H1 (cell line): Measurements from ENCODE around the gene RAB25. TPM values are rescaled to one million over a fixed set of nuclear protein-coding genes. Genes with fewer than 3 reads are reported as not detected.
A peak's percentile ranks its signal among the peaks of the same experiment; 100 is the strongest.

Source experiments
- CTBP2 ChIP-seq: IDR thresholded peaks from 2 replicates; pipeline ENCODE4 v1.7.0; 2011; ENCODE audit warnings: borderline replicate concordance, mild to moderate bottlenecking, moderate library complexity, mixed read lengths, low read length; ENCODE audit not compliant: insufficient read depth, insufficient read length
- RAD21 ChIP-seq, 2 experiments: IDR thresholded peaks in 1 of 2; conservative IDR thresholded peaks in 1 of 2; 2 replicates each; pipeline ENCODE4 v1.6.1; 2011; ENCODE audit warnings: low read depth in 2 of 2, low read length in 2 of 2, improper control_type of control experiment in 1 of 2, inconsistent platforms in 1 of 2, mild to moderate bottlenecking in 1 of 2, moderate library complexity in 1 of 2
- SP1 ChIP-seq: IDR thresholded peaks from 2 replicates; pipeline ENCODE4 v1.6.1; 2011; ENCODE audit warnings: low read depth, low read length
- polyA plus RNA-seq, 7 experiments: library from polyadenylated mRNA; depleted of rRNA in 3 of 7; stranded (reverse) in 5 of 7; unstranded in 2 of 7; fragments of >200 nt in 5 of 7; fragments of 200-250 nt in 2 of 7; gene quantifications; 1 replicate in 5 of 7; 2 replicates in 1 of 7; 4 replicates in 1 of 7; pipeline versions ENCODE4 v1.2.1 to v1.2.3, GENCODE V29; 2011 to 2013; ENCODE audit warnings: missing spikeins in 2 of 7, mixed read lengths in 2 of 7
- total RNA-seq: library from RNA; stranded (reverse); fragmentation: NEBNext Ultra II Directional; extraction: Animal tissue kit (Norgen Biotek cat#: 25700); gene quantifications from 2 replicates; pipeline ENCODE4 v1.2.1, GENCODE V29; 2021
- TF ChIP-seq, protein P1 (sequence below): fragments of 300-600 bp; sonication (generic); IDR thresholded peaks from 2 replicates; pipeline ENCODE4 v1.7.1; 2012; ENCODE audit warnings: low read length, moderate library complexity, mild to moderate bottlenecking, inconsistent platforms; ENCODE audit not compliant: insufficient replicate concordance

Gene RAB25
- total and polyA plus RNA-seq, 2 of the 8 experiments (the other 6 are each of a cell fraction or from before 2014, with no cell fraction given): 34.8 to 98.2 TPM

DNA sequence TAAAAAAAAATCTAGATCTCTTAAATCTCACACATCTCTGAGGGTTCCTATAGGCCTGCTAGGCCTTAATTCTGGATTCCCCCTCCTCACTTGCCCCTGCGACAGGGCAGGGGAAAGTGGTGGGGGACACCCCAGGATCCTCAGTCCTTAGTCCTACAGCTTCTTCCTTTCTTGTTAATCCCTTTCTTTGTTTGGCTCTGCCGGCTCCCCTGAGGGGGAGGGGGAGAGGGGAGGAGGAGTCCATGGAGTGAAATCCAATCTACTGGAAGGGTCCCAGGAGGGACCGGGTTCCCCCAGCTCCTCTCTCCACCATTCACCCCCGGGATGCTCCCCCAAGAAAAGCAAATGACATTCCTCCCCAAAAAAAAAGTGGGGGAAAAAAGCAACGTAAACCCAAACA lies 12.8 kb downstream of the RAB25 start (continued):
- TF ChIP-seq, protein P1, sequence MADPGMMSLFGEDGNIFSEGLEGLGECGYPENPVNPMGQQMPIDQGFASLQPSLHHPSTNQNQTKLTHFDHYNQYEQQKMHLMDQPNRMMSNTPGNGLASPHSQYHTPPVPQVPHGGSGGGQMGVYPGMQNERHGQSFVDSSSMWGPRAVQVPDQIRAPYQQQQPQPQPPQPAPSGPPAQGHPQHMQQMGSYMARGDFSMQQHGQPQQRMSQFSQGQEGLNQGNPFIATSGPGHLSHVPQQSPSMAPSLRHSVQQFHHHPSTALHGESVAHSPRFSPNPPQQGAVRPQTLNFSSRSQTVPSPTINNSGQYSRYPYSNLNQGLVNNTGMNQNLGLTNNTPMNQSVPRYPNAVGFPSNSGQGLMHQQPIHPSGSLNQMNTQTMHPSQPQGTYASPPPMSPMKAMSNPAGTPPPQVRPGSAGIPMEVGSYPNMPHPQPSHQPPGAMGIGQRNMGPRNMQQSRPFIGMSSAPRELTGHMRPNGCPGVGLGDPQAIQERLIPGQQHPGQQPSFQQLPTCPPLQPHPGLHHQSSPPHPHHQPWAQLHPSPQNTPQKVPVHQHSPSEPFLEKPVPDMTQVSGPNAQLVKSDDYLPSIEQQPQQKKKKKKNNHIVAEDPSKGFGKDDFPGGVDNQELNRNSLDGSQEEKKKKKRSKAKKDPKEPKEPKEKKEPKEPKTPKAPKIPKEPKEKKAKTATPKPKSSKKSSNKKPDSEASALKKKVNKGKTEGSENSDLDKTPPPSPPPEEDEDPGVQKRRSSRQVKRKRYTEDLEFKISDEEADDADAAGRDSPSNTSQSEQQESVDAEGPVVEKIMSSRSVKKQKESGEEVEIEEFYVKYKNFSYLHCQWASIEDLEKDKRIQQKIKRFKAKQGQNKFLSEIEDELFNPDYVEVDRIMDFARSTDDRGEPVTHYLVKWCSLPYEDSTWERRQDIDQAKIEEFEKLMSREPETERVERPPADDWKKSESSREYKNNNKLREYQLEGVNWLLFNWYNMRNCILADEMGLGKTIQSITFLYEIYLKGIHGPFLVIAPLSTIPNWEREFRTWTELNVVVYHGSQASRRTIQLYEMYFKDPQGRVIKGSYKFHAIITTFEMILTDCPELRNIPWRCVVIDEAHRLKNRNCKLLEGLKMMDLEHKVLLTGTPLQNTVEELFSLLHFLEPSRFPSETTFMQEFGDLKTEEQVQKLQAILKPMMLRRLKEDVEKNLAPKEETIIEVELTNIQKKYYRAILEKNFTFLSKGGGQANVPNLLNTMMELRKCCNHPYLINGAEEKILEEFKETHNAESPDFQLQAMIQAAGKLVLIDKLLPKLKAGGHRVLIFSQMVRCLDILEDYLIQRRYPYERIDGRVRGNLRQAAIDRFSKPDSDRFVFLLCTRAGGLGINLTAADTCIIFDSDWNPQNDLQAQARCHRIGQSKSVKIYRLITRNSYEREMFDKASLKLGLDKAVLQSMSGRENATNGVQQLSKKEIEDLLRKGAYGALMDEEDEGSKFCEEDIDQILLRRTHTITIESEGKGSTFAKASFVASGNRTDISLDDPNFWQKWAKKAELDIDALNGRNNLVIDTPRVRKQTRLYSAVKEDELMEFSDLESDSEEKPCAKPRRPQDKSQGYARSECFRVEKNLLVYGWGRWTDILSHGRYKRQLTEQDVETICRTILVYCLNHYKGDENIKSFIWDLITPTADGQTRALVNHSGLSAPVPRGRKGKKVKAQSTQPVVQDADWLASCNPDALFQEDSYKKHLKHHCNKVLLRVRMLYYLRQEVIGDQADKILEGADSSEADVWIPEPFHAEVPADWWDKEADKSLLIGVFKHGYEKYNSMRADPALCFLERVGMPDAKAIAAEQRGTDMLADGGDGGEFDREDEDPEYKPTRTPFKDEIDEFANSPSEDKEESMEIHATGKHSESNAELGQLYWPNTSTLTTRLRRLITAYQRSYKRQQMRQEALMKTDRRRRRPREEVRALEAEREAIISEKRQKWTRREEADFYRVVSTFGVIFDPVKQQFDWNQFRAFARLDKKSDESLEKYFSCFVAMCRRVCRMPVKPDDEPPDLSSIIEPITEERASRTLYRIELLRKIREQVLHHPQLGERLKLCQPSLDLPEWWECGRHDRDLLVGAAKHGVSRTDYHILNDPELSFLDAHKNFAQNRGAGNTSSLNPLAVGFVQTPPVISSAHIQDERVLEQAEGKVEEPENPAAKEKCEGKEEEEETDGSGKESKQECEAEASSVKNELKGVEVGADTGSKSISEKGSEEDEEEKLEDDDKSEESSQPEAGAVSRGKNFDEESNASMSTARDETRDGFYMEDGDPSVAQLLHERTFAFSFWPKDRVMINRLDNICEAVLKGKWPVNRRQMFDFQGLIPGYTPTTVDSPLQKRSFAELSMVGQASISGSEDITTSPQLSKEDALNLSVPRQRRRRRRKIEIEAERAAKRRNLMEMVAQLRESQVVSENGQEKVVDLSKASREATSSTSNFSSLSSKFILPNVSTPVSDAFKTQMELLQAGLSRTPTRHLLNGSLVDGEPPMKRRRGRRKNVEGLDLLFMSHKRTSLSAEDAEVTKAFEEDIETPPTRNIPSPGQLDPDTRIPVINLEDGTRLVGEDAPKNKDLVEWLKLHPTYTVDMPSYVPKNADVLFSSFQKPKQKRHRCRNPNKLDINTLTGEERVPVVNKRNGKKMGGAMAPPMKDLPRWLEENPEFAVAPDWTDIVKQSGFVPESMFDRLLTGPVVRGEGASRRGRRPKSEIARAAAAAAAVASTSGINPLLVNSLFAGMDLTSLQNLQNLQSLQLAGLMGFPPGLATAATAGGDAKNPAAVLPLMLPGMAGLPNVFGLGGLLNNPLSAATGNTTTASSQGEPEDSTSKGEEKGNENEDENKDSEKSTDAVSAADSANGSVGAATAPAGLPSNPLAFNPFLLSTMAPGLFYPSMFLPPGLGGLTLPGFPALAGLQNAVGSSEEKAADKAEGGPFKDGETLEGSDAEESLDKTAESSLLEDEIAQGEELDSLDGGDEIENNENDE: peak; percentile 59
- TF ChIP-seq SP1: peak; percentile 69
- peak; percentile 82 for TF ChIP-seq CTBP2
- TF ChIP-seq RAD21 (IDR thresholded peaks at IDR 0.05 in 1 of 2, conservative IDR thresholded peaks at IDR 0.05 in 1 of 2; ENCODE audit: low read depth in 2 of 2, low read length in 2 of 2): no peak
